ENCODE results near the gene LPCAT2. TPM values are rescaled to one million over a fixed set of nuclear protein-coding genes. Genes with fewer than 3 reads are reported as not detected.

The LPCAT2 gene
- total and polyA plus RNA-seq, 2 of the 13 experiments (the other 11 are each of a cell fraction or from before 2014, with no cell fraction given): 9.9 to 17.6 TPM

GRCh38 chr16:55473587-55473986, 35.3 kb upstream of the LPCAT2 start:
- Histone ChIP-seq H3K4me1 (ENCODE audit: insufficient read depth, low read length) (no peaks in the 10 kb centered on the region), H3K4me2 (ENCODE audit: low read depth, low read length) (no peak overlapping the region), H3K27me3 (ENCODE audit: control insufficient read depth in 1 of 2, insufficient read depth in 2 of 2, low read length in 2 of 2) (peaks cover 2 to 30% of the 10 kb centered on the region in 2 experiments; a peak in 4 of 5 replicates), H3K27ac (ENCODE audit: extremely low read length, insufficient read depth, low read length) (no peak overlapping the region), H3K79me2 (ENCODE audit: insufficient read depth, low read length) (no peaks in the 10 kb centered on the region), H4K20me1 (ENCODE audit: insufficient read depth, low read length) (no peaks in the 10 kb centered on the region), H2AFZ (ENCODE audit: low read length) (no peak overlapping the region), H3K9ac (ENCODE audit: insufficient read depth, low read depth, low read length) (no peak overlapping the region), H3K36me3 (replicated peaks in 1 of 2; ENCODE audit: control insufficient read depth in 1 of 2, insufficient read depth in 2 of 2, low read length in 2 of 2) (no peaks in the 10 kb centered on the region), H3K4me3 (replicated peaks in 1 of 3; ENCODE audit: insufficient read depth in 1 of 3, low read depth in 2 of 3, low read length in 3 of 3) (no peak overlapping the region), H3K9me3 (ENCODE audit: low read length) (no peaks in the 10 kb centered on the region)
- intact Hi-C loops (cut with micrococcal nuclease; ENCODE audit: unreplicated experiment): no loop called here
- DNase-seq (ENCODE audit: low spot score): no peak
- no TSS peak for BruUV-seq (replicated peaks)
- 74% methylated on average over 2 of the region's 2 CpGs for WGBS (ENCODE audit: low lambda C conversion rate)
- no peak for FAIRE-seq
- POLR2A ChIA-PET: no interaction called here
- ATAC-seq: no peak
- TF ChIP-seq MAFK (conservative IDR thresholded peaks at IDR 0.05 in 1 of 2, IDR thresholded peaks at IDR 0.05 in 1 of 2; ENCODE audit: low read length in 2 of 2) (peak; percentile 94), MAFF (IDR thresholded peaks at IDR 0.05; ENCODE audit: low read depth, low read length) (peak; percentile 94), MBD4 (IDR thresholded peaks at IDR 0.05; ENCODE audit: borderline replicate concordance, low read length) (no peak)
- CTCF ChIA-PET (ENCODE audit: low intra/inter-chr PET ratio, low total read pairs): no interaction called here
- in situ Hi-C loops (cut with HindIII; ENCODE audit: extremely low pct_ligation_motif_present, low pct_unique_long_range_greater_than_20kb): loop anchor here (25.0 kb wide), 1 partner anchor 839 kb away; no protein-coding TSS in a partner anchor

GRCh38 chr16:55474821-55475220, 34.1 kb upstream of the LPCAT2 start:
- ATAC-seq: no peak
- POLR2A ChIA-PET: no interaction called here
- TF ChIP-seq KAT2B (IDR thresholded peaks at IDR 0.05; ENCODE audit: borderline replicate concordance, low read depth, low read length): no peak
- no peak for TF ChIP-seq ZFP91 (CRISPR knock-in tag; IDR thresholded peaks at IDR 0.05; ENCODE audit: borderline replicate concordance)
- no peak for TF ChIP-seq CBX1 (IDR thresholded peaks at IDR 0.05; ENCODE audit: low read depth)
- no peak for TF ChIP-seq PATZ1 (CRISPR knock-in tag; IDR thresholded peaks at IDR 0.05)
- TF ChIP-seq ZNF598 (CRISPR knock-in tag; IDR thresholded peaks at IDR 0.05; ENCODE audit: borderline replicate concordance): no peak
- no peak for TF ChIP-seq PCBP1 (IDR thresholded peaks at IDR 0.05; ENCODE audit: borderline replicate concordance, low read depth, low read length)
- no peak for TF ChIP-seq THAP11 (CRISPR knock-in tag; IDR thresholded peaks at IDR 0.05)
- TF ChIP-seq PBX3 (CRISPR knock-in tag; IDR thresholded peaks at IDR 0.05; ENCODE audit: borderline replicate concordance): no peak

More at GRCh38 chr16:55474821-55475220, 34.1 kb upstream of the LPCAT2 start:
- Histone ChIP-seq H3K27me3 (ENCODE audit: control insufficient read depth in 1 of 2, insufficient read depth in 2 of 2, low read length in 2 of 2) (peaks cover 4 to 38% of the 10 kb centered on the region in 2 experiments; a peak in 4 of 5 replicates), H3K4me2 (ENCODE audit: low read depth, low read length) (no peak overlapping the region), H3K79me2 (ENCODE audit: insufficient read depth, low read length) (no peaks in the 10 kb centered on the region), H3K9me3 (ENCODE audit: low read length) (no peaks in the 10 kb centered on the region), H4K20me1 (ENCODE audit: insufficient read depth, low read length) (no peaks in the 10 kb centered on the region), H3K4me1 (ENCODE audit: insufficient read depth, low read length) (peaks cover 5% of the 10 kb centered on the region), H3K4me3 (replicated peaks in 1 of 3; ENCODE audit: insufficient read depth in 1 of 3, low read depth in 2 of 3, low read length in 3 of 3) (no peak overlapping the region), H3K27ac (ENCODE audit: extremely low read length, insufficient read depth, low read length) (no peak overlapping the region), H3K9ac (ENCODE audit: insufficient read depth, low read depth, low read length) (no peak overlapping the region), H2AFZ (ENCODE audit: low read length) (no peak overlapping the region), H3K36me3 (replicated peaks in 1 of 2; ENCODE audit: control insufficient read depth in 1 of 2, insufficient read depth in 2 of 2, low read length in 2 of 2) (no peaks in the 10 kb centered on the region)
- no peak for DNase-seq (ENCODE audit: low spot score)
- intact Hi-C loops (cut with micrococcal nuclease; ENCODE audit: unreplicated experiment) (no loop called here), in situ Hi-C loops (cut with HindIII; ENCODE audit: extremely low pct_ligation_motif_present, low pct_unique_long_range_greater_than_20kb) (loop anchor here (25.0 kb wide), 1 partner anchor 837 kb away; no protein-coding TSS in a partner anchor)
- no peak for FAIRE-seq
- 89% methylated on average over 3 of the region's 3 CpGs for WGBS (ENCODE audit: low lambda C conversion rate)
- no TSS peak for BruUV-seq (replicated peaks)
- CTCF ChIA-PET (ENCODE audit: low intra/inter-chr PET ratio, low total read pairs): no interaction called here

Measured in HepG2 (cell line).